Hepatocyte (in vitro differentiated cells): ENCODE data around the gene NHERF1. TPM values are rescaled to one million over a fixed set of nuclear protein-coding genes. Genes with fewer than 3 reads are reported as not detected.

ENCODE experiments used
- DNase-seq: peaks from one replicate; pipeline ENCODE4 v3.0.0-alpha.2; 2016; ENCODE audit warnings: low spot score
- H2AFZ ChIP-seq: fragments of 200-600 bp; sonication (generic); 2 replicates; pipeline ENCODE4 v1.6.0; 2016; ENCODE audit warnings: antibody characterized with exemption, mild to moderate bottlenecking
- H3K27ac ChIP-seq: fragments of 200-600 bp; sonication (generic); 2 replicates; pipeline ENCODE4 v1.5.1; 2016; ENCODE audit warnings: mild to moderate bottlenecking
- H3K27me3 ChIP-seq: fragments of 200-600 bp; sonication (generic); 2 replicates; pipeline ENCODE4 v1.6.1; 2016
- H3K36me3 ChIP-seq: fragments of 200-600 bp; sonication (generic); replicated peaks from 2 replicates; pipeline ENCODE4 v1.5.1; 2016; ENCODE audit warnings: low read depth; ENCODE audit not compliant: insufficient read depth
- H3K4me1 ChIP-seq: fragments of 200-600 bp; sonication (generic); 2 replicates; pipeline ENCODE4 v1.5.1; 2016; ENCODE audit warnings: mild to moderate bottlenecking, moderate library complexity; ENCODE audit not compliant: insufficient read depth
- H3K4me2 ChIP-seq: fragments of 200-600 bp; sonication (generic); 2 replicates; pipeline ENCODE4 v1.6.0; 2016
- H3K4me3 ChIP-seq: fragments of 200-600 bp; sonication (generic); 2 replicates; pipeline ENCODE4 v1.5.1; 2016; ENCODE audit warnings: mild to moderate bottlenecking
- H3K79me2 ChIP-seq: fragments of 200-600 bp; sonication (generic); 2 replicates; pipeline ENCODE4 v1.6.0; 2017; ENCODE audit warnings: mild to moderate bottlenecking
- H3K9me2 ChIP-seq: fragments of 200-600 bp; sonication (generic); replicated peaks from 2 replicates; pipeline ENCODE4 v1.6.0; 2017; ENCODE audit warnings: mild to moderate bottlenecking; ENCODE audit not compliant: insufficient read depth
- H3K9me3 ChIP-seq: fragments of 200-600 bp; sonication (generic); 2 replicates; pipeline ENCODE4 v1.5.1; 2016; ENCODE audit warnings: low read depth, mild to moderate bottlenecking
- H4K20me1 ChIP-seq: fragments of 200-600 bp; sonication (generic); 2 replicates; pipeline ENCODE4 v1.6.0; 2016; ENCODE audit warnings: mild to moderate bottlenecking; ENCODE audit not compliant: insufficient read depth, poor library complexity, severe bottlenecking
- CTCF ChIP-seq: fragments of 200-600 bp; sonication (generic); IDR thresholded peaks from 2 replicates; pipeline ENCODE4 v1.5.1; 2016; ENCODE audit warnings: antibody characterized with exemption, mild to moderate bottlenecking; ENCODE audit not compliant: poor library complexity
- EZH2 ChIP-seq: fragments of 200-600 bp; sonication (generic); IDR thresholded peaks from 2 replicates; pipeline ENCODE4 v1.6.1; 2016; ENCODE audit warnings: antibody characterized with exemption, mild to moderate bottlenecking, borderline replicate concordance
- EZH2phosphoT487 ChIP-seq: fragments of 200-600 bp; sonication (generic); IDR thresholded peaks from one replicate; pipeline ENCODE4 v1.6.1; 2018; ENCODE audit warnings: antibody characterized with exemption, mild to moderate bottlenecking, low read depth, moderate library complexity; ENCODE audit not compliant: unreplicated experiment, severe bottlenecking
- WGBS: methylation state at CpG from one replicate; pipeline ENCODE4 v1.1.6; 2016; ENCODE audit warnings: low lambda C conversion rate; ENCODE audit errors: missing lambda C conversion rate; 5-methylcytosine and 5-hydroxymethylcytosine counted together
- polyA plus RNA-seq: library from polyadenylated mRNA; unstranded; fragments of >200 nt; fragmentation: Nextera tagmentation; extraction: Ambion mirVana; gene quantifications from 2 replicates; pipeline ENCODE4 v1.2.1, GENCODE V29; 2016
- total RNA-seq: library from RNA; depleted of rRNA; stranded (reverse); fragments of >200 nt; gene quantifications from 2 replicates; pipeline ENCODE4 v1.2.3, GENCODE V29; 2014

The NHERF1 gene
- total and polyA plus RNA-seq, 2 experiments from 2014 or later: 263 to 763 TPM

GRCh38 chr17:74807925-74808324 is 59.5 kb downstream of the NHERF1 start:
- Histone ChIP-seq H4K20me1 (no peaks in the 10 kb centered on the region), H3K4me1 (no peaks in the 10 kb centered on the region), H3K27me3 (no peaks in the 10 kb centered on the region), H3K36me3 (no peaks in the 10 kb centered on the region), H3K27ac (no peak overlapping the region), H3K4me2 (no peak overlapping the region), H3K79me2 (no peaks in the 10 kb centered on the region), H3K4me3 (no peak overlapping the region), H3K9me2 (no peaks in the 10 kb centered on the region), H3K9me3 (no peaks in the 10 kb centered on the region), H2AFZ (no peak overlapping the region)
- WGBS: 89% methylated on average over 6 of the region's 6 CpGs
- DNase-seq: no peak
- TF ChIP-seq EZH2 (no peak), EZH2phosphoT487 (no peak), CTCF (no peak)

- Histone ChIP-seq H3K4me3 (no peak overlapping the region), H3K27ac (no peak overlapping the region), H3K4me1 (no peaks in the 10 kb centered on the region), H3K4me2 (no peak overlapping the region), H3K9me2 (no peaks in the 10 kb centered on the region), H3K27me3 (no peaks in the 10 kb centered on the region), H2AFZ (no peak overlapping the region), H3K36me3 (no peaks in the 10 kb centered on the region), H4K20me1 (no peaks in the 10 kb centered on the region), H3K79me2 (no peaks in the 10 kb centered on the region), H3K9me3 (no peaks in the 10 kb centered on the region)
- DNase-seq: no peak
- TF ChIP-seq CTCF (no peak), EZH2phosphoT487 (no peak), EZH2 (no peak)
- WGBS: 93% methylated on average over 17 of the region's 17 CpGs
These were observed 60.4 kb downstream of the NHERF1 start for GRCh38 chr17:74808714-74809430.

GRCh38 chr17:74810699-74811485 is 62.5 kb downstream of the NHERF1 start:
- 96% methylated on average over 15 of the region's 15 CpGs for WGBS
- H3K4me3 ChIP-seq: no peak overlapping the region
- H3K4me1 ChIP-seq: no peaks in the 10 kb centered on the region
- no peak overlapping the region for H3K27ac ChIP-seq
- DNase-seq: no peak
- TF ChIP-seq CTCF: no peak
- no peak for TF ChIP-seq EZH2
- no peak for TF ChIP-seq EZH2phosphoT487
- H3K79me2 ChIP-seq: no peaks in the 10 kb centered on the region
- H4K20me1 ChIP-seq: no peaks in the 10 kb centered on the region
- no peaks in the 10 kb centered on the region for H3K9me2 ChIP-seq
- no peak overlapping the region for H3K4me2 ChIP-seq
- H3K9me3 ChIP-seq: no peaks in the 10 kb centered on the region
- no peaks in the 10 kb centered on the region for H3K27me3 ChIP-seq
- H2AFZ ChIP-seq: no peak overlapping the region
- H3K36me3 ChIP-seq: no peaks in the 10 kb centered on the region
